CD4-positive, alpha-beta T cell treated with Interleukin-10 for 1 hour (primary cell): ENCODE data around the gene NEURL3.
"Not testable (repeated sequence)": the region's sequence is repeated elsewhere in the genome, so short reads cannot be mapped to it uniquely, and the experiment has no call there.

Experiments
- DNase-seq: peaks from one replicate; pipeline ENCODE4 v3.0.0-alpha.2; 2020

Gene NEURL3

GRCh38 chr2:96505231-96505889 is at the start of gene NEURL3:
NEURL3 (minus strand) TSS chr2:96505357; CDS start chr2:96505286, 71 bp downstream.
- DNase-seq: no peak

- peak; percentile 78 for DNase-seq
These were observed 49.4 kb upstream of the NEURL3 start for GRCh38 chr2:96554293-96555145.

DNA sequence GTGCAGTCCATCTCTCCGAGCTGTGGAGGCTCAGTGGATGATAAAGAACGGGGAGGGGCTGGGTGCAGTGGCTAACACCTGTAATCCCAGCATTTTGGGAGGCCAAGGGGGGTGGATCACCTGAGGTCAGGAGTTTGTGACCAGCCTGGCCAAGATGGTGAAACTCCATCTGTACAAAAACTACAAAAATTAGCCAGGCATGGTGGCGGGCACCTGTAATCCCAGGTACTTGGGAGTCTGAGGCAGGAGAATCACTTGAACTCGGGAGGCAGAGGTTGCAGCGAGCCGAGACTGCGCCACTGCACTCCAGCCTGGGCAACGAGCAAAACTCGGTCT is 48.8 kb upstream of the NEURL3 start:
- not testable (repeated sequence) for DNase-seq

DNA sequence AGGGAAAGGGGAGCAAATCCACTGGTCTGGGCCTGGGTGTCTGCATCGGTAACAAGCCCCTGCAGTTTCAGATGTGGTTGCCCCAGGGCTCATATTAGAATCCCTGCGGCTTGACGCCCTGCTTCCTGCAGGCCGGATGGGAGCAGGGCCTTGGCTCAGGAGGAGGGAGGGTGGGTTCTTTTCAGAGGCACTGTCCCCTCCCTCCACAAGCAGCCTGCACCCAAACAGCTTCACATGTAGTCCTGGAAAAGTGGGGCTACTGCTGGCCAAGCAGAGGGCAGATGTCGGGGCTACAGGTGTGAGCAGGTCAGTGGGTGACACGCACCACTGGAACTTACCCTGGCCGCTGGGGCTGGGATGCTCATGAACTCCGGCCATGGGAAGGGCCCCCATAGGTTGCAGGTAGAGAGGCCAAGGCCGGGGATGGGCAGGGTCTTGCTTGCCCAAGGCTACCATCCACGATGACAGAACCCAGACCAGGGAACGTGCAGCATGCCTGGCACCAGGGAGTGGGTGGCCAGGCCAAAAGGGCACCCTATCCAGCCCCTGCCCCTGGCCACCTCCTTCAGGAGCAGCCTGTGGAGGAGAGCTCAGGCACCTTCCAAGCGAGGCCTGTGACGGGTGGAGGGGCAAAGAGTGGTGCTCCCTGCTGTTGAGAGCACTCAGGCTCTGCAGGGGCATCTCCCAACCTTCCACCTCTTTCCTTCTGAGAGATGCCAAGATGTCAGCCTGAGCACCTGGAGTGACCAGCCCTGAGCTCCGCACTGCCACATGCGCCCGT is 48.2 kb upstream of the NEURL3 start:
- DNase-seq: no peak

GRCh38 chr2:96552315-96553175 is 47.4 kb upstream of the NEURL3 start:
- no peak for DNase-seq

DNA sequence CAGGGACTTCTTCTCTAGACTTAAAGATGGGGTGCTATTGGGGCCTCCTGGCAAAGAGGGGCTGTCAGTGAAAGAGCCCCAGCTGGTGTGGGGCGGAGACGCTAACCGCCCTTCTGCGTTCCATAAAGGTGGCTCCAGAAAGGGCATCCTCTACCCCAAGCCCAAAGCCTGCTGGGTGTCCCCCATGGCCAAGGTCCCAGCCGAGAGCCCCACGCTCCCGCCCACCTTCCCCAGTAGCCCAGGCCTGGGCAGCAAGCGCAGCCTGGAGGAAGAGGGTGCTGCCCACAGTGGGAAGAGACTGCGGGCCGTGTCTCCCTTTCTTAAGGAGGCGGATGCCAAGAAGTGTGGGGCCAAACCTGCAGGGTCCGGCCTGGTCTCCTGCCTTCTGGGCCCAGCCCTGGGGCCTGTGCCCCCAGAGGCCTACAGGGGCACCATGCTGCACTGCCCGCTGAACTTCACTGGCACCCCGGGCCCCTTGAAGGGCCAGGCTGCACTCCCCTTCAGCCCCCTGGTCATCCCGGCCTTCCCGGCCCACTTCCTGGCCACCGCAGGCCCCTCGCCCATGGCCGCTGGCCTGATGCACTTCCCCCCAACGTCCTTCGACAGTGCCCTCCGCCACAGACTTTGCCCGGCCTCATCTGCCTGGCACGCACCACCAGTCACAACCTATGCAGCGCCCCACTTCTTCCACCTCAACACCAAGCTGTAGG is 46.6 kb upstream of the NEURL3 start:
- no peak for DNase-seq

- DNase-seq: no peak
These were observed 45.8 kb upstream of the NEURL3 start for GRCh38 chr2:96550787-96551604.

DNA sequence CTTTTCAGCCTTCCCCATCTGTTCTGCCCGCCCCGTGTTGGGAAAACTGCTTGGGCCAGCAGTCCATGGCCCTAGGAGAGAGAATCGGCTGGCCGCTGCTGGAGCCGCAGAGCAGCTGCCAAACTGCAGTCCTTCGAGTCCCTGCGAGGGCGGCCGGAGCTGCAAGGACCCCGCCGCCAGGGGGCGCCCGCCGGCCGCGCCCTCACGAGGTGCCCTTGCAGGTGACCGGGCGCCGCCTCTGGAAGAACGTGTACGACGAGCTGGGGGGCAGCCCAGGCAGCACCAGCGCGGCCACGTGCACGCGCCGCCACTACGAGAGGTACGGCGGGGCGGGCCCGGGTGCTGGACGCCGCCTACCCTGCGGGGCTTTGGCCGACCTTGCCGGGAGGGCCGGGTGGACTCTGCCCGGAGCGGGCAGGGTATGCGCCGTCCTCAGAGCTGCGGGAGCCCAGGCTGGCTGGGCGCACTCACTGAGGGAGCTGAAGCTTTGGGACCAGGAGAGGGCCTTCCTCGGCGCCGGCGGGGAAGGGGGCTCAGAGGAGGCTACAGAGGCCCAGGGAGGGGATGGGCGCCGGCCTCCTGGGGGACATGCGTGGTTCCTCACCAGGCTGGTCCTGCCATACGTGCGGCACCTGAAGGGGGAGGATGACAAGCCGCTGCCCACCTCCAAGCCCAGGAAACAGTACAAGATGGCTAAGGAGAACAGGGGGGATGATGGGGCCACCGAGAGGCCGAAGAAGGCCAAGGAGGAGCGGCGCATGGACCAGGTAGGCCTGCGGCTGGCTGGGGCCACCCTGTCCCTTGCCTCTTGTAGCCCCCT is 45.0 kb upstream of the NEURL3 start:
- DNase-seq: no peak

- DNase-seq: no peak
These were observed 44.3 kb upstream of the NEURL3 start for GRCh38 chr2:96549466-96549785.

DNA sequence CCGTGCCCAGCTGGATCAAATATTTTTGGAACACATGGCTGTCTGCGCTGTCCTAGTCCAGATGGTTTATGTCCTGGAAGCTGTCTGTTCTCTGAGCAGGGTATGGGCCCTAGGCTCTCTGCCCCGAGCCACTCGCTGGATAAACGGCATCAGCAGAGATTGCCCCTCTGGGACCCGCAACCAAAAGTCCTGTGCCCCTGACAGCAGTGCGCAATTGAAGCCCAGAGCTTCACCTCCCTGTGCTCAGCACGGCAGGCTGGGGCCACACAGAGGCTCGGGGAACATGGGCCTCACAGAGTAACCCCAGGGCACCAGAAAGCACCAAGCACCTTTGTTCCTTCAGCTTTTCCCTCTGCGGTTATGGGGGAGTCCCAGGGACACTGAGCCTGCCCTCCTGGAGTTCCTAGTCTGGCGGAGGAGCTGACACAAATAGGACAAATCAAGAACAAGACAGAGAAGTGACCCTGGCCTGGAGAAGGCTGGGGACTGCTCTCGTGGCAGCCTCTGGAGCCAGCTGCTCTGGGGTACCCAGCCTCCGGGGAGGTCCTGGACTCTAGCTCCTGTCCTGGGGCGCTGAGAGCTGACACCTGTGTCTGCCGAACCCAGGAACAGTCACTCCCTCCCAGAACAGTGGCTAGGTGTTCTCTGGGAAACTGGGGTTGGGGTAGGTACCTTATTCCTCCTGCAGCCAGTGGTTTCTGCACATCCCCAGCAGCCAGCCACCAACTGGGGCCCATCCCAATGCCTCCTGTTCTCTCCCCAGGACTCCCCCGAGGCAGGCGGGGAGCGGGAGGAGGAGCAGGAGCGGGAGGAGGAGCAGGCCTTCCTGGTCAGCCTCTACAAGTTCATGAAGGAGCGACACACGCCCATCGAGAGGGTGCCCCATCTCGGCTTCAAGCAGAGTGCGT is 43.7 kb upstream of the NEURL3 start:
- no peak for DNase-seq

GRCh38 chr2:96547731-96548171 is 42.6 kb upstream of the NEURL3 start:
- no peak for DNase-seq

DNA sequence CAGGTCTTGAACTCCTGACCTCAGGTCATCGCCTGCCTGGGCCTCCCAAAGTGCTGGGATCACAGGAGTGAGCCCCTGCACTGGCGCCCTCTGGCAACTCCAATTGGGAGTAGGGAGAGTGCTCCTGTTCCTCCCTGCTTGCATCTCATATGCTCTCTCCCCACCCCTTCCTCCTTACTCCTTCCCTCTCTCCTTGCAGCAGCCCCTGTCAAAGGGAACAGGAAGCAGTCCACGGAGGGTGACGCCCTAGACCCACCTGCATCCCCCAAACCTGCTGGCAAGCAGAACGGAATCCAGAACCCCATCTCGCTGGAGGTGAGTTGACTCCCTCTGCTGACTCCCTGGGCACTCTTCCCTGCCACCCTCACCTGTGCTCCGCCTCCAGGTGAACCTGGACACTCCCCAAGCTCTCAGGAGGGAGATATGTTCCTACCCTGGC is 42.1 kb upstream of the NEURL3 start:
- no peak for DNase-seq

DNA sequence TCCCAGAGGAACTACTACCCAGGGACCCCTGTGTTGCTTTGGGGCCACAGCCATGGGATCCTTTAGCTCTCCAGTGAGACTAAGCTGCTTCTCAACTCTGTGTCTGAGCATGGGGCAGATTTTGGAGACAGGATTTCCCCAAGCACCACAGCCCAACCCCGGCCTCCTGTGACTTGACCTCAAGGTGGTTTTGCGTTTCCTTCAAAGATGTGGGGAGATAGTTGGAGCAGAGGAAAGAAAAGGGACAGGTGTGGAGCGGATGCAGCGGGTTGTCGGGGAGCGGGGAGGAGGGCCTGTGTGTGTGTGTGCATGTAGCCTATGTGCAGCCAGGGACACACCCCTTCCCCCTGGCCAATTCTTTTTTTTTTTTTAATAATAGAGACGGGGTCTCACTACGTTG is 41.6 kb upstream of the NEURL3 start:
- DNase-seq: peak; percentile 56

GRCh38 chr2:96546321-96546720 is 41.2 kb upstream of the NEURL3 start:
- peak; percentile 50 for DNase-seq

DNA sequence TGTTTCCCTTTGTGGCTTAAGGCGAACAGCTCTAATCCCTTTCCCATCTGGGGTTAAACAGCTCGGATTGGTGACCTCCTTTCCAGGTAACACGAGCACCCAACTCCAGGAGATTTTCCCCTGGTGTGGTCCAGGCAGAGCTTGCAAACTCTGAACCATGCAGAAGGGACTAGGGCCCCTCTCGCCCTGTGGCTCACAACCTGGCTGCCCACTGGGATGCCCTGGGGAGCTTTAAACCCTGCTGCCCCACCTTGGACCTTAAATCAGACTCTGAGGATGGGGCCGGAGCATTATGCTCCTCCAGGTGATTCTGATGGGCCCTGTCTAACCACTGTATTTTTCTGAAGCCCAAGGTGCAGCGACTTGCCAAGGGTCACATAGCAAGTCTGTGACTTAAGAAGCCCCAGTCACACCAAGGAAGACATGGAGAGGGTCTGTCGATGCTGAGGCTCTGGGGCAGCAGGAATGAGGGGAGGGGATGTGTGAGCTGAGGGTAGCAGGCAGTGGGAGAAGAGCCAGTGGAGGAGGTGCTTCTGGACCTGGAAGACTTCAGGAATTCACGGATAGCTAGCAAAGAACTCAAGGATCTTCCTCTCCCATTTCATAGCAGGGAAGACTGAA is 37.3 kb upstream of the NEURL3 start:
- no peak for DNase-seq

GRCh38 chr2:96541398-96542152 is 36.4 kb upstream of the NEURL3 start:
- no peak for DNase-seq

GRCh38 chr2:96540136-96540535 is 35.0 kb upstream of the NEURL3 start:
- no peak for DNase-seq
